Spleen (tissue), 7 donors: Measurements from ENCODE around the gene CA10.

Experiments used
- POLR2A ChIP-seq, 3 donors: fragments of 450-650 bp; IDR thresholded peaks; one replicate each; pipeline ENCODE4 v1.5.1; 2017; ENCODE audit warnings: antibody characterized with exemption in 3 of 3, mild to moderate bottlenecking in 1 of 3
- POLR2AphosphoS5 ChIP-seq, 3 donors: sonication (generic); formaldehyde crosslinking; IDR thresholded peaks; one replicate each; pipeline ENCODE4 v1.5.1; 2017; ENCODE audit warnings: antibody characterized with exemption in 3 of 3
- TF ChIP-seq, protein P1 (sequence below), 11 experiments: fragments of 200-600 bp in 7 of 11; fragments of 450-650 bp in 4 of 11; sonication (generic) in 4 of 11; IDR thresholded peaks in 8 of 11; conservative IDR thresholded peaks in 3 of 11; 1 replicate in 7 of 11; 2 replicates in 4 of 11; pipeline versions ENCODE4 v1.4.0 to v1.8.0; 2016 to 2021; ENCODE audit warnings: antibody characterized with exemption in 11 of 11, inconsistent platforms in 4 of 11, mild to moderate bottlenecking in 1 of 11
- donor health status: DM: no; HTN: no; CAD: no; lungs with moderate emphysema.
- donor health status: DM: no; HTN: no; CAD: no.
- donor health status: DM: no; HTN: no; CAD: no.

DNA sequence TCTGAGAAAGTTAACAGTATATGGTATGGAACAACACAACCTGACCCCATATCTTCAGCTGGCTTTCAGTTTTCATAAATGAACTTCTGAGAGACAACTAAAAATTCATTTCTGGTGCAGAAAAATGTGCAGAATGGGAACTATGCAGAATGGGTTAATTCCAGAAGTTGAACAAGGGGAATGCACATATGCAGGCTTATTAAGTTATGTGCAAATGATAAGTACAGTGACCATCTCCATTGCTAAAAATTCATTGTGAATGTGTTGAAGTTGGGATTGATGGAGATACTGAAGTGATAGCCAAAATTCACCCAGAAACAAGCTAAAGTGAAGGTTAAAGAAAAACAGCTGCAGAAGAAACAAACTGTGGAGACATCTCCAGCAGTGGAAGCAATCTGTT lies 315.8 kb downstream of the CA10 start:
- TF ChIP-seq, protein P1, sequence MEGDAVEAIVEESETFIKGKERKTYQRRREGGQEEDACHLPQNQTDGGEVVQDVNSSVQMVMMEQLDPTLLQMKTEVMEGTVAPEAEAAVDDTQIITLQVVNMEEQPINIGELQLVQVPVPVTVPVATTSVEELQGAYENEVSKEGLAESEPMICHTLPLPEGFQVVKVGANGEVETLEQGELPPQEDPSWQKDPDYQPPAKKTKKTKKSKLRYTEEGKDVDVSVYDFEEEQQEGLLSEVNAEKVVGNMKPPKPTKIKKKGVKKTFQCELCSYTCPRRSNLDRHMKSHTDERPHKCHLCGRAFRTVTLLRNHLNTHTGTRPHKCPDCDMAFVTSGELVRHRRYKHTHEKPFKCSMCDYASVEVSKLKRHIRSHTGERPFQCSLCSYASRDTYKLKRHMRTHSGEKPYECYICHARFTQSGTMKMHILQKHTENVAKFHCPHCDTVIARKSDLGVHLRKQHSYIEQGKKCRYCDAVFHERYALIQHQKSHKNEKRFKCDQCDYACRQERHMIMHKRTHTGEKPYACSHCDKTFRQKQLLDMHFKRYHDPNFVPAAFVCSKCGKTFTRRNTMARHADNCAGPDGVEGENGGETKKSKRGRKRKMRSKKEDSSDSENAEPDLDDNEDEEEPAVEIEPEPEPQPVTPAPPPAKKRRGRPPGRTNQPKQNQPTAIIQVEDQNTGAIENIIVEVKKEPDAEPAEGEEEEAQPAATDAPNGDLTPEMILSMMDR (IDR thresholded peaks at IDR 0.05 in 8 of 11, conservative IDR thresholded peaks at IDR 0.05 in 3 of 11) = no peak
- TF ChIP-seq POLR2AphosphoS5 (IDR thresholded peaks at IDR 0.05) (no peak), POLR2A (IDR thresholded peaks at IDR 0.05) (no peak)
